Epithelial cell of prostate (primary cell): ENCODE data around the gene PRR3.

Experiments
- DNase-seq: peaks from one replicate; pipeline ENCODE4 v3.0.0-alpha.2; 2011; ENCODE audit warnings: low read depth, low spot score
- H3K27ac ChIP-seq: fragments of 450-650 bp; 2 replicates; pipeline ENCODE4 v1.5.1; 2017; ENCODE audit warnings: mild to moderate bottlenecking

Gene PRR3

DNA sequence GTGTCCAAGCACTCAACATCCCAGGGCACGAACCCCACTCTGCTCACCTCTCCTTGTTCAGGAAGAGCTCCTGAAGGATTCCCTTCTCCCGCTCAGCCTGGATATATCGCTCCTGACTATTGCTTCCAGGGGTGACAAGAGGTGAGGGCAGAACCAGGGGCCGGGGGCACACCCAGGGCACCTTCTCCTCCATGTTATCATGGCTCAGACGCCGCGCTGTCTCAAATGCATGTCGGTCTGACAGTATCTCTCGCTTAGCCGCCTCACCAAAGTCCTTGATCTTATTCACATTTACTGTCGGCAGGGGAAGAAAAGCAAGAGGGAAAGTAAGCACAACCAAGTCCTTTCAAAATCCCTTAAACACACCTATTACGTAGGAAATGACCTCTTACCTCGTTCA is 46.9 kb downstream of the PRR3 start:
- no peak overlapping the region for H3K27ac ChIP-seq
- DNase-seq = no peak

DNA sequence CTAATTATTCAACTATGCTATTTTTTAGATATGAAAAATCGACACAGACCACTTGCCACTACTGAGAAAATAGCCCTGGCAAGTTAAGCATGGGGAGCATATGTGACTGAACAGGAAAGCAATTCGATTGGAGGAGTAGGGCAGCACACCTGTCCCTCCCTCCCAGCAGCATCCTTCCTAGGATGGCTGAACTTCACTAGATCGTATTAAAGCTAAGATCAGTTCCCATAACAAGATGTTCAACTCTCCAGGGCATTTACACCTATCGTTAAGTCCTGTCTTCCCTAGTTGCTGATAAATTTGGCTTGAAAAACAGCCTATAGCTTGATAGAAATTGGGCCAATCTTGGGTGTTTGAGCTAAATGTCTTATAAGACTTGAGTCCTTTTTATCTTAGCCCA is 53.0 kb downstream of the PRR3 start:
- no peak overlapping the region for H3K27ac ChIP-seq
- no peak for DNase-seq

DNA sequence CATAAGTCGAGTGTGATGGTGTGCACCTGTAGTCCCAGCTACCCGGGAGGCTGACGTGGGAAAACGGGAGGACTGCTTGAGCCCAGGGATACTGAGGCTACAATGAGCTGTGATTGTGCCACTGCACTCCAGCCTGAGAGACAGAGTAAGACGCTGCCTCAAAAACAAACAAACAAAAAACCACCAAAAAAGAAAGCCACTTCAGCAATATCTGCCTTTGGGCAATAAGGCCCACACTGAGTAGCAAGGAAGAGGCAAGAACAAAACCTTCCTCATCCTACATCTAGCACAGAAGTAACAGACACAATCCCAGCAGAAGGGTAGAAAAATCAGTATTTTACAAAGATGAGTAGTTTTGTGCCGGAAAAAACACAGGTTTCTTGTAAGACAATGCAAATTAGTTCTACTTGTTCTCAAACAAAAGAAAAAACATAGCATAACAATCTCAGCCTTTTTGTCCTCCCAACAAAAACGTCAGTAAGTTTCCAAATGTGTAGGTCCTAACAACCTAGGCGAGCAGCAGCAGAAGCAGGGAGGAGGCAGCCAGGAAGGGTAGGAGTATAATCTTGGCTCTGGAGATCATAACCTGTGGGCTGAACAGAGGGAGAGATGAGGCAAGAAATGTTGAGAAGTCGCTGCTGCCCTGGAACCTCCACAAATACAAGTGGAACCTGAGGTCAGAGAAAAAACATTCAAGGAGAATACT is 54.2 kb downstream of the PRR3 start:
- DNase-seq = no peak
- no peak overlapping the region for H3K27ac ChIP-seq

GRCh38 chr6:30611856-30612194 is 54.7 kb downstream of the PRR3 start:
- no peak overlapping the region for H3K27ac ChIP-seq
- no peak for DNase-seq

DNA sequence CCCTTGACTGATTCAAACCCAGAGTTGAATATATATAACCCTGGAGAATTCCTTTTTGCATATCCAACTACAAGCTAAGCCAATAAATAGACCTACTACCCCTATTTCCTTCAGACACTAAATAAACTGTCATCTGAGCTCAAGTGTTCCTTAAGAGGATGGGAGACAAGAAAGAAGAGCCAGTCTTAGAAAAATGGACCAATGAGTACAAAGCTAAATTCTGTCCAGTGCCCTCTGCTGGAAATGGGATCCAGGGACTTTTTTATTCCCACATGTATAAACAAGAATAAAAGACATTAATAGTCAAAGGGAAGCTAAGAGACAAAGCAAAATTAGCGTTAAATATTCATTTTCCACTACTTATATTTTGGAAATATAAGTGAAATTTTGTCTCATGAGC is 55.1 kb downstream of the PRR3 start:
- no peak for DNase-seq
- peak overlapping the region; percentile 95 for H3K27ac ChIP-seq

- peak overlapping the region; percentile 95 for H3K27ac ChIP-seq
- DNase-seq = no peak
These were observed 55.7 kb downstream of the PRR3 start for GRCh38 chr6:30612687-30613248.
